Hepatocyte (in vitro differentiated cells): ENCODE measurements around the gene DIP2C. TPM values are rescaled to one million over a fixed set of nuclear protein-coding genes. Genes with fewer than 3 reads are reported as not detected.

Experiments
- DNase-seq: peaks from one replicate; pipeline ENCODE4 v3.0.0-alpha.2; 2016; ENCODE audit warnings: low spot score
- H2AFZ ChIP-seq: fragments of 200-600 bp; sonication (generic); 2 replicates; pipeline ENCODE4 v1.6.0; 2016; ENCODE audit warnings: antibody characterized with exemption, mild to moderate bottlenecking
- H3K27ac ChIP-seq: fragments of 200-600 bp; sonication (generic); 2 replicates; pipeline ENCODE4 v1.5.1; 2016; ENCODE audit warnings: mild to moderate bottlenecking
- H3K27me3 ChIP-seq: fragments of 200-600 bp; sonication (generic); 2 replicates; pipeline ENCODE4 v1.6.1; 2016
- H3K36me3 ChIP-seq: fragments of 200-600 bp; sonication (generic); replicated peaks from 2 replicates; pipeline ENCODE4 v1.5.1; 2016; ENCODE audit warnings: low read depth; ENCODE audit not compliant: insufficient read depth
- H3K4me1 ChIP-seq: fragments of 200-600 bp; sonication (generic); 2 replicates; pipeline ENCODE4 v1.5.1; 2016; ENCODE audit warnings: mild to moderate bottlenecking, moderate library complexity; ENCODE audit not compliant: insufficient read depth
- H3K4me2 ChIP-seq: fragments of 200-600 bp; sonication (generic); 2 replicates; pipeline ENCODE4 v1.6.0; 2016
- H3K4me3 ChIP-seq: fragments of 200-600 bp; sonication (generic); 2 replicates; pipeline ENCODE4 v1.5.1; 2016; ENCODE audit warnings: mild to moderate bottlenecking
- H3K79me2 ChIP-seq: fragments of 200-600 bp; sonication (generic); 2 replicates; pipeline ENCODE4 v1.6.0; 2017; ENCODE audit warnings: mild to moderate bottlenecking
- H3K9me2 ChIP-seq: fragments of 200-600 bp; sonication (generic); replicated peaks from 2 replicates; pipeline ENCODE4 v1.6.0; 2017; ENCODE audit warnings: mild to moderate bottlenecking; ENCODE audit not compliant: insufficient read depth
- H3K9me3 ChIP-seq: fragments of 200-600 bp; sonication (generic); 2 replicates; pipeline ENCODE4 v1.5.1; 2016; ENCODE audit warnings: low read depth, mild to moderate bottlenecking
- H4K20me1 ChIP-seq: fragments of 200-600 bp; sonication (generic); 2 replicates; pipeline ENCODE4 v1.6.0; 2016; ENCODE audit warnings: mild to moderate bottlenecking; ENCODE audit not compliant: insufficient read depth, poor library complexity, severe bottlenecking
- CTCF ChIP-seq: fragments of 200-600 bp; sonication (generic); IDR thresholded peaks from 2 replicates; pipeline ENCODE4 v1.5.1; 2016; ENCODE audit warnings: antibody characterized with exemption, mild to moderate bottlenecking; ENCODE audit not compliant: poor library complexity
- EZH2 ChIP-seq: fragments of 200-600 bp; sonication (generic); IDR thresholded peaks from 2 replicates; pipeline ENCODE4 v1.6.1; 2016; ENCODE audit warnings: antibody characterized with exemption, mild to moderate bottlenecking, borderline replicate concordance
- EZH2phosphoT487 ChIP-seq: fragments of 200-600 bp; sonication (generic); IDR thresholded peaks from one replicate; pipeline ENCODE4 v1.6.1; 2018; ENCODE audit warnings: antibody characterized with exemption, mild to moderate bottlenecking, low read depth, moderate library complexity; ENCODE audit not compliant: unreplicated experiment, severe bottlenecking
- whole genome bisulfite sequencing: methylation state at CpG from one replicate; pipeline ENCODE4 v1.1.6; 2016; ENCODE audit warnings: low lambda C conversion rate; ENCODE audit errors: missing lambda C conversion rate; 5-methylcytosine and 5-hydroxymethylcytosine counted together
- polyA plus RNA-seq: library from polyadenylated mRNA; unstranded; fragments of >200 nt; fragmentation: Nextera tagmentation; extraction: Ambion mirVana; gene quantifications from 2 replicates; pipeline ENCODE4 v1.2.1, GENCODE V29; 2016
- total RNA-seq: library from RNA; depleted of rRNA; stranded (reverse); fragments of >200 nt; gene quantifications from 2 replicates; pipeline ENCODE4 v1.2.3, GENCODE V29; 2014

Gene DIP2C
- total and polyA plus RNA-seq, 2 experiments from 2014 or later: 11.1 to 12.8 TPM

GRCh38 chr10:423178-423577, 266.3 kb downstream of the DIP2C start:
- H4K20me1 ChIP-seq: no peaks in the 10 kb centered on the region
- H3K79me2 ChIP-seq: no peaks in the 10 kb centered on the region
- H3K27me3 ChIP-seq: no peaks in the 10 kb centered on the region
- DNase-seq: no peak
- no peaks in the 10 kb centered on the region for H3K9me3 ChIP-seq
- H3K4me2 ChIP-seq: no peak overlapping the region
- WGBS: 96% methylated on average over 7 of the region's 7 CpGs
- no peak overlapping the region for H3K27ac ChIP-seq
- H2AFZ ChIP-seq: no peak overlapping the region
- no peak overlapping the region for H3K4me3 ChIP-seq
- H3K36me3 ChIP-seq: no peaks in the 10 kb centered on the region
- TF ChIP-seq EZH2: no peak
- no peak for TF ChIP-seq CTCF
- no peak for TF ChIP-seq EZH2phosphoT487
- no peaks in the 10 kb centered on the region for H3K4me1 ChIP-seq
- H3K9me2 ChIP-seq: no peaks in the 10 kb centered on the region

- H3K27ac ChIP-seq: no peak overlapping the region
- no peaks in the 10 kb centered on the region for H4K20me1 ChIP-seq
- no peak overlapping the region for H2AFZ ChIP-seq
- no peaks in the 10 kb centered on the region for H3K79me2 ChIP-seq
- no peaks in the 10 kb centered on the region for H3K4me1 ChIP-seq
- no peaks in the 10 kb centered on the region for H3K9me2 ChIP-seq
- H3K36me3 ChIP-seq: no peaks in the 10 kb centered on the region
- 86% methylated on average over 14 of the region's 14 CpGs for WGBS
- TF ChIP-seq EZH2 (no peak), EZH2phosphoT487 (no peak), CTCF (no peak)
- DNase-seq: no peak
- H3K9me3 ChIP-seq: no peaks in the 10 kb centered on the region
- H3K27me3 ChIP-seq: no peaks in the 10 kb centered on the region
- H3K4me2 ChIP-seq: no peak overlapping the region
- no peak overlapping the region for H3K4me3 ChIP-seq
Measured at GRCh38 chr10:422675-423074, 266.8 kb downstream of the DIP2C start.

- Histone ChIP-seq H3K79me2 (no peaks in the 10 kb centered on the region), H3K4me1 (no peaks in the 10 kb centered on the region), H3K27me3 (no peaks in the 10 kb centered on the region), H4K20me1 (no peaks in the 10 kb centered on the region), H3K9me2 (no peaks in the 10 kb centered on the region), H3K4me3 (no peak overlapping the region), H3K27ac (no peak overlapping the region), H3K9me3 (no peaks in the 10 kb centered on the region), H2AFZ (no peak overlapping the region), H3K36me3 (no peaks in the 10 kb centered on the region), H3K4me2 (no peak overlapping the region)
- WGBS: 89% methylated on average over 11 of the region's 11 CpGs
- TF ChIP-seq CTCF: no peak
- TF ChIP-seq EZH2phosphoT487: no peak
- TF ChIP-seq EZH2: no peak
- no peak for DNase-seq
Measured at GRCh38 chr10:422241-422640, 267.2 kb downstream of the DIP2C start.

- 85% methylated on average over 8 of the region's 8 CpGs for WGBS
- TF ChIP-seq EZH2 (no peak), EZH2phosphoT487 (no peak), CTCF (no peak)
- Histone ChIP-seq H3K27ac (no peak overlapping the region), H3K4me1 (no peaks in the 10 kb centered on the region), H3K4me3 (no peak overlapping the region), H3K27me3 (no peaks in the 10 kb centered on the region), H4K20me1 (no peaks in the 10 kb centered on the region), H3K9me3 (no peaks in the 10 kb centered on the region), H3K36me3 (no peaks in the 10 kb centered on the region), H3K4me2 (no peak overlapping the region), H3K9me2 (no peaks in the 10 kb centered on the region), H2AFZ (no peak overlapping the region), H3K79me2 (no peaks in the 10 kb centered on the region)
- no peak for DNase-seq
Measured at GRCh38 chr10:421170-421569, 268.3 kb downstream of the DIP2C start.
